Natural killer cell (primary cell): Measurements from ENCODE around the gene STMP1. TPM values are rescaled to one million over a fixed set of nuclear protein-coding genes. Genes with fewer than 3 reads are reported as not detected.

Experiments
- ATAC-seq, 3 donors: fragments of 150-1000 bp in 2 of 3; fragments of 200-7000 bp in 1 of 3; cut with Tn5 transposase; 1 replicate in 1 of 3; 2 replicates in 2 of 3; pipeline ENCODE4 v1.10.0; 2021; ENCODE audit warnings: mild to moderate bottlenecking in 2 of 3, moderate library complexity in 2 of 3
- DNase-seq, 2 donors: peaks; one replicate each; pipeline versions ENCODE4 v3.0.0 to v3.0.0-alpha.2; 2013 to 2021; ENCODE audit warnings: mixed read lengths in 1 of 2
- H3K27ac ChIP-seq: one replicate; pipeline ENCODE4 v1.5.1; 2013; ENCODE audit warnings: mild to moderate bottlenecking, low read length
- H3K27me3 ChIP-seq: one replicate; pipeline ENCODE4 v1.6.1; 2013; ENCODE audit warnings: low read length; ENCODE audit not compliant: control insufficient read depth, insufficient read depth
- H3K36me3 ChIP-seq: one replicate; pipeline ENCODE4 v1.6.1; 2013; ENCODE audit warnings: low read length; ENCODE audit not compliant: control insufficient read depth, insufficient read depth
- H3K4me1 ChIP-seq: one replicate; pipeline ENCODE4 v1.6.1; 2013; ENCODE audit warnings: low read length; ENCODE audit not compliant: control insufficient read depth, insufficient read depth
- H3K4me3 ChIP-seq: one replicate; pipeline ENCODE4 v1.5.1; 2013; ENCODE audit warnings: low read length
- H3K9me3 ChIP-seq: one replicate; pipeline ENCODE4 v1.6.1; 2013; ENCODE audit warnings: low read length; ENCODE audit not compliant: control insufficient read depth, insufficient read depth
- H3K27ac Mint-ChIP-seq, 2 donors: one replicate each; pipeline ENCODE4 v1.8.0; 2022; ENCODE audit warnings: mild to moderate bottlenecking in 2 of 2, mixed read lengths in 2 of 2, moderate library complexity in 1 of 2
- H3K27me3 Mint-ChIP-seq, 2 donors: one replicate each; pipeline ENCODE4 v1.8.0; 2022; ENCODE audit warnings: low read depth in 2 of 2, mixed read lengths in 2 of 2
- H3K36me3 Mint-ChIP-seq: one replicate; pipeline ENCODE4 v1.8.0; 2022; ENCODE audit warnings: mixed read lengths
- H3K4me1 Mint-ChIP-seq, 2 donors: one replicate each; pipeline ENCODE4 v1.8.0; 2022; ENCODE audit warnings: mixed read lengths in 2 of 2
- H3K4me3 Mint-ChIP-seq: one replicate; pipeline ENCODE4 v1.8.0; 2022; ENCODE audit warnings: mild to moderate bottlenecking, moderate library complexity, mixed read lengths
- H3K9me3 Mint-ChIP-seq, 2 donors: one replicate each; pipeline ENCODE4 v1.8.0; 2022; ENCODE audit warnings: mixed read lengths in 2 of 2
- CTCF ChIP-seq: fragments of 200-600 bp; IDR thresholded peaks from one replicate; pipeline ENCODE4 v1.8.0; 2022; ENCODE audit warnings: antibody characterized with exemption
- WGBS: methylation state at CpG from one replicate; pipeline ENCODE4 v1.1.7; 2013; ENCODE audit warnings: missing lambda C conversion rate; ENCODE audit not compliant: insufficient coverage; 5-methylcytosine and 5-hydroxymethylcytosine counted together
- intact Hi-C: fragments of 100-400 bp; cut with micrococcal nuclease; formaldehyde crosslinking; loops from one replicate; pipeline ENCODE4 v1.14.2; 2022
- total RNA-seq, 4 donors: library from RNA; stranded (reverse); fragments of 120-200 nt in 1 of 4; gene quantifications; one replicate each; pipeline versions ENCODE4 v1.2.3 to v1.2.4, GENCODE V29; 2013 to 2022

The STMP1 gene
- total RNA-seq, 3 donors from 2014 or later (not counting 1 experiment from before 2014, with no cell fraction given), result 19.4 to 25.8 (median 22.3) TPM

DNA sequence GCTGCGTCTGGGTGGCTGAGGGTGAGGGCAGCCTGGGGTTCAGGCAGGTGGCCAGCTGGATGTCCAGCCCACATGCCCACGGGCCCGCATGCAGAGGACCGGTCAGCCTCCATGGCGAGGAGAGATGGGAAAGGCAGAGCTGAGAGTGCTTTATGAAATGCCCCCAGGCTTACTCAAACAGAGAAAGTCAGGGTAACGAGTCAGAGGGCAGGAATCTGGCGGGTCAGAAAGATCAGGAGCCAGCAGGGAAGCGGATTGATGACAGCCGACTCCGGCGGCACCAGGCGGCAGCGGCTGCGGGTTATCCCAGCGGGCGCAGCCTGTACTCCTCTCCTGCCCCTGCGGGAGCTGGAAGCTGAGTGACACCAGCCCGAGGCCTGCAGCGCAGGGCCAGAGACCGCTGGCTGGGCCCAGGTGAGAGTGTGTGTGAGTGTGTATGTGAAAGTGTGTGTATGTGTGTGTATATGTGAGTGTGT, 52.3 kb downstream of the STMP1 start:
- Histone ChIP-seq H3K4me3 (no peak overlapping the region), H3K27me3 (no peaks in the 10 kb centered on the region), H3K9me3 (no peaks in the 10 kb centered on the region), H3K36me3 (no peaks in the 10 kb centered on the region), H3K4me1 (no peaks in the 10 kb centered on the region), H3K27ac (no peak overlapping the region)
- no peak for TF ChIP-seq CTCF
- H3K4me3 Mint-ChIP-seq, result no peak overlapping the region
- no peaks in the 10 kb centered on the region for H3K4me1 Mint-ChIP-seq
- intact Hi-C loops, result no loop called here
- WGBS, result 94% methylated on average over 20 of the region's 20 CpGs
- peak in 1 of 3 donors; percentile 36 for ATAC-seq
- H3K36me3 Mint-ChIP-seq, result no peaks in the 10 kb centered on the region
- H3K9me3 Mint-ChIP-seq, result no peaks in the 10 kb centered on the region
- peaks cover 0 to 5% of the 10 kb centered on the region in 2 donors for H3K27me3 Mint-ChIP-seq
- DNase-seq, result no peak
- no peak overlapping the region for H3K27ac Mint-ChIP-seq

- Histone ChIP-seq H3K36me3 (no peaks in the 10 kb centered on the region), H3K27me3 (no peaks in the 10 kb centered on the region), H3K4me1 (no peaks in the 10 kb centered on the region), H3K27ac (no peak overlapping the region), H3K9me3 (no peaks in the 10 kb centered on the region), H3K4me3 (no peak overlapping the region)
- no peaks in the 10 kb centered on the region for H3K9me3 Mint-ChIP-seq
- peaks cover 0 to 5% of the 10 kb centered on the region in 2 donors for H3K27me3 Mint-ChIP-seq
- H3K4me3 Mint-ChIP-seq, result no peak overlapping the region
- H3K27ac Mint-ChIP-seq, result no peak overlapping the region
- no peak for TF ChIP-seq CTCF
- WGBS, result 94% methylated on average over 5 of the region's 5 CpGs
- intact Hi-C loops, result no loop called here
- ATAC-seq, result peak in 1 of 3 donors; percentile 36
- H3K36me3 Mint-ChIP-seq, result no peaks in the 10 kb centered on the region
- H3K4me1 Mint-ChIP-seq, result no peaks in the 10 kb centered on the region
- no peak for DNase-seq
Measured at GRCh38 chr7:135715055-135715522, 52.8 kb downstream of the STMP1 start.

DNA sequence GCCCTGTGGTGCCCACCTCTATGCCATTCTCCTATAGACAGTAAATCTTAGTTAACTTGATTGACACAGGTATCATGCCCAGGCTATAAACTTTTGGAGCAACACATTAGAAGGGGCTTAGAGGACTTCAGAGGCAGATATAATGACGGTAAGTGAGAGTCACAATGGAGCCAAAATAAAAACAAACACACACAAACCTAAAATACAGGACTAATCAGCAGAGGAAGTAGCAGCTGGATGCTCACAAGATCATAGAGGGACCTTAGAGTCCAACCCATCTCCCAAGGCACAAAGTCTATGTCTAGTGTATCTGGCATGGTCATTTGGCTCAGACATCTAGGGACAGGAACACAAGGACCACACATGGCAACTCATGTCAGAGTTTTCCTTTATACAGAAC, 53.4 kb downstream of the STMP1 start:
- H3K36me3 ChIP-seq, result no peaks in the 10 kb centered on the region
- Mint-ChIP-seq H3K9me3 (no peaks in the 10 kb centered on the region), H3K36me3 (no peaks in the 10 kb centered on the region), H3K27me3 (peaks cover 0 to 7% of the 10 kb centered on the region in 2 donors), H3K27ac (no peak overlapping the region), H3K4me1 (no peaks in the 10 kb centered on the region), H3K4me3 (no peak overlapping the region)
- DNase-seq, result no peak
- no peaks in the 10 kb centered on the region for H3K9me3 ChIP-seq
- H3K27ac ChIP-seq, result no peak overlapping the region
- intact Hi-C loops, result no loop called here
- ATAC-seq, result no peak
- no peak overlapping the region for H3K4me3 ChIP-seq
- no peaks in the 10 kb centered on the region for H3K4me1 ChIP-seq
- TF ChIP-seq CTCF, result no peak
- 100% methylated on average over 1 of the region's 1 CpG for WGBS
- H3K27me3 ChIP-seq, result no peaks in the 10 kb centered on the region

DNA sequence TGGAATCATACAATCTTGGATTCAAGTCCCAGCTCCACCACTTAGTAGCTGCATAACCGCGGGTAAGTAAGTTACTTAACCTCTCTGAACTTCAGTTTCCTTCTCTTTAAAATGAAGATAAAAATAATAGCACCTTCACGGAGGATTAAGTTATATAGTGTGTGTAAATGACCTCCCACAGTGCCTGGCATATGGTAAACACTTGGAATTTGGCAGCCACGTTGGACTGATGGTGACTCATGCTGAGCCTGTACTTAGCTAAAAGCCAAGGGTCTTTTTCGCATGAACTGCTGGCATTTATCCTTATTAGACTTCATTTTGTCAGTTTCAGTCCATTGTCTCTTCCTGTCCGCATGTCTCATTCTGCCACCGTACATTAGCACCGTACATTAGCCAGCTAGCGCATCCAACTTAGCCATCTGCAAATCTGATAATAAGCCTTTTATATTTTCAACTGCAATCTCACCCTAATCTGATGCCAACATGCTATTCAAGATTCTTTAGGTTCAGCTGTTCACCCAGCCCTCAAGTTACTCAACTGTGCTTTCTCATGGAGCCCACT, 54.4 kb downstream of the STMP1 start:
- Histone ChIP-seq H3K9me3 (no peaks in the 10 kb centered on the region), H3K4me3 (no peak overlapping the region), H3K4me1 (no peaks in the 10 kb centered on the region), H3K27ac (no peak overlapping the region), H3K36me3 (no peaks in the 10 kb centered on the region), H3K27me3 (no peaks in the 10 kb centered on the region)
- H3K27me3 Mint-ChIP-seq, result peaks cover 0 to 8% of the 10 kb centered on the region in 2 donors
- ATAC-seq (no peak), DNase-seq (no peak)
- no peaks in the 10 kb centered on the region for H3K36me3 Mint-ChIP-seq
- 93% methylated on average over 9 of the region's 9 CpGs for WGBS
- no peaks in the 10 kb centered on the region for H3K4me1 Mint-ChIP-seq
- TF ChIP-seq CTCF, result no peak
- intact Hi-C loops, result no loop called here
- H3K4me3 Mint-ChIP-seq, result no peak overlapping the region
- no peaks in the 10 kb centered on the region for H3K9me3 Mint-ChIP-seq
- H3K27ac Mint-ChIP-seq, result no peak overlapping the region
